Tibial nerve (tissue), 4 donors: ENCODE data around the gene EVPL. TPM values are rescaled to one million over a fixed set of nuclear protein-coding genes. Genes with fewer than 3 reads are reported as not detected.

ENCODE experiments used
- DNase-seq, 2 donors: peaks; one replicate each; pipeline ENCODE4 v3.0.0-alpha.2; 2019; ENCODE audit warnings: low spot score in 2 of 2
- H3K27ac ChIP-seq, 4 donors: fragments of 200-600 bp; sonication (generic) in 3 of 4; one replicate each; pipeline ENCODE4 v1.5.1; 2017 to 2019; ENCODE audit warnings: mild to moderate bottlenecking in 1 of 4
- H3K27me3 ChIP-seq, 2 donors: fragments of 200-600 bp; sonication (generic) in 1 of 2; one replicate each; pipeline versions ENCODE4 v1.5.1 to v1.6.0; 2017 to 2019
- H3K36me3 ChIP-seq, 3 donors: fragments of 200-600 bp; sonication (generic); one replicate each; pipeline ENCODE4 v1.5.1; 2018 to 2019
- H3K4me1 ChIP-seq, 4 donors: fragments of 200-600 bp; sonication (generic) in 3 of 4; one replicate each; pipeline ENCODE4 v1.5.1; 2017 to 2019
- H3K4me3 ChIP-seq, 4 donors: fragments of 200-600 bp; sonication (generic) in 3 of 4; one replicate each; pipeline ENCODE4 v1.5.1; 2017 to 2019; ENCODE audit warnings: mild to moderate bottlenecking in 1 of 4, moderate library complexity in 1 of 4
- H3K9me3 ChIP-seq, 4 donors: fragments of 200-600 bp; sonication (generic) in 3 of 4; one replicate each; pipeline ENCODE4 v1.5.1; 2017 to 2019
- EP300 ChIP-seq, 2 donors: sonication (generic); formaldehyde crosslinking; IDR thresholded peaks; one replicate each; pipeline ENCODE4 v1.6.1; 2017; ENCODE audit warnings: antibody characterized with exemption in 2 of 2, mild to moderate bottlenecking in 1 of 2
- POLR2A ChIP-seq, 2 donors: fragments of 450-650 bp; IDR thresholded peaks; one replicate each; pipeline ENCODE4 v1.6.1; 2017; ENCODE audit warnings: antibody characterized with exemption in 2 of 2, mild to moderate bottlenecking in 2 of 2, moderate library complexity in 2 of 2
- WGBS, 2 donors: methylation state at CpG; one replicate each; pipeline ENCODE4 v1.1.5; 2018; 5-methylcytosine and 5-hydroxymethylcytosine counted together
- total RNA-seq, 4 donors: library from RNA; depleted of rRNA; stranded (reverse); fragments of >200 nt; gene quantifications; one replicate each; pipeline ENCODE4 v1.1.0, GENCODE V29; 2016
- TF ChIP-seq, protein P1 (sequence below), 5 experiments: fragments of 200-600 bp in 3 of 5; fragments of 450-650 bp in 2 of 5; sonication (generic) in 3 of 5; IDR thresholded peaks; one replicate each; pipeline ENCODE4 v1.5.1; 2016 to 2019; ENCODE audit warnings: antibody characterized with exemption in 5 of 5, mild to moderate bottlenecking in 3 of 5, moderate library complexity in 2 of 5

The EVPL gene
- total RNA-seq, 4 donors from 2014 or later, result 0.98 to 3.0 (median 2.1) TPM; not detected in 1

DNA sequence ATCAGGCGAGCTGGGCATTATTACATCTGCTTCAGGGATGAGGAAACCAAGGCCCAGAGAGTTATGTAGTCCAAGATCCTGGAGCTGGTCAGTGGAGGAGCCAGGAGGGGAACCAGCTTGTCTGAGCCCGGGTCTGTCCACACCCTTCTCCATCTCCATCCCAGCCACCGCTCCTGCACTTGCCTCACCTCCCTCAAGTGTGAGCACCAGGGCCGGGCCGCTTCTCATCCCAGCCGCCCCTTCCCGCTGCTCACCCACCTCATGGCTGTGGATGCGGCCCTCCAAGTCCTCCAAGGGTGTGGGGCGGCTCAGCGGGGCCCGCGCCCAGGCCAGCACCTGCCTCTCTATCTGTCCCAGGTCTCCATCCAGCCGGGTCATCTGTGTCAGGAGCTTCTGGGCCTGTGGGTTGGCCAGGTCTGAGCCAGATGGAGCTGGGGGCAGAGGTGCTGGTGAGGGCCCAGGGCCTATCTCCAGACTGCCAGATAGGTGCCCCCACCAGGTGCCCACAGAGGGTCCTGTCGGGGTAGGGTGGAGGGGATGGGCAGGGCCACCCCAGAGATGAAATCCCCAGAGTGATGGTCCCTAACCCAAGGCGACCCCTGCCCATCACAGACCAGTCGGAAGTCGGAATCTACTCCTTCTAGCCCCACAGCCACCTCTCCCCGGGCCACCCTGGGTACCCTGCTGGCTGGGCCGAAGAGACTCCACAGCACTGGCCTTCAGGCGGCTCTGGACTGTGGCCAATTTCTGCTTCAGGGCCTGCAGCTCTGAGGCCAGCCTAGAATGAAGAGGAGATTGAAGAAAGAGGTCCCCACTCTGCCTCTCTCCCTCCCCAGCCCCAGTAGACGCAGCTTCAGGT lies 9.4 kb downstream of the EVPL start:
- H3K4me3 ChIP-seq, result no peak overlapping the region
- DNase-seq, result no peak
- H3K36me3 ChIP-seq, result no peaks in the 10 kb centered on the region
- H3K27ac ChIP-seq, result no peak overlapping the region
- 87% methylated on average over 19 to 21 of the region's 21 CpGs for WGBS, 2 donors
- TF ChIP-seq, protein P1, sequence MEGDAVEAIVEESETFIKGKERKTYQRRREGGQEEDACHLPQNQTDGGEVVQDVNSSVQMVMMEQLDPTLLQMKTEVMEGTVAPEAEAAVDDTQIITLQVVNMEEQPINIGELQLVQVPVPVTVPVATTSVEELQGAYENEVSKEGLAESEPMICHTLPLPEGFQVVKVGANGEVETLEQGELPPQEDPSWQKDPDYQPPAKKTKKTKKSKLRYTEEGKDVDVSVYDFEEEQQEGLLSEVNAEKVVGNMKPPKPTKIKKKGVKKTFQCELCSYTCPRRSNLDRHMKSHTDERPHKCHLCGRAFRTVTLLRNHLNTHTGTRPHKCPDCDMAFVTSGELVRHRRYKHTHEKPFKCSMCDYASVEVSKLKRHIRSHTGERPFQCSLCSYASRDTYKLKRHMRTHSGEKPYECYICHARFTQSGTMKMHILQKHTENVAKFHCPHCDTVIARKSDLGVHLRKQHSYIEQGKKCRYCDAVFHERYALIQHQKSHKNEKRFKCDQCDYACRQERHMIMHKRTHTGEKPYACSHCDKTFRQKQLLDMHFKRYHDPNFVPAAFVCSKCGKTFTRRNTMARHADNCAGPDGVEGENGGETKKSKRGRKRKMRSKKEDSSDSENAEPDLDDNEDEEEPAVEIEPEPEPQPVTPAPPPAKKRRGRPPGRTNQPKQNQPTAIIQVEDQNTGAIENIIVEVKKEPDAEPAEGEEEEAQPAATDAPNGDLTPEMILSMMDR (IDR thresholded peaks at IDR 0.05), result no peak
- TF ChIP-seq EP300 (IDR thresholded peaks at IDR 0.05), result no peak
- TF ChIP-seq POLR2A (IDR thresholded peaks at IDR 0.05), result no peak
- peaks cover 0 to 9% (median 0%) of the 10 kb centered on the region in 4 donors for H3K4me1 ChIP-seq
- peaks cover 0 to 23% of the 10 kb centered on the region in 2 donors for H3K27me3 ChIP-seq
- no peaks in the 10 kb centered on the region for H3K9me3 ChIP-seq

DNA sequence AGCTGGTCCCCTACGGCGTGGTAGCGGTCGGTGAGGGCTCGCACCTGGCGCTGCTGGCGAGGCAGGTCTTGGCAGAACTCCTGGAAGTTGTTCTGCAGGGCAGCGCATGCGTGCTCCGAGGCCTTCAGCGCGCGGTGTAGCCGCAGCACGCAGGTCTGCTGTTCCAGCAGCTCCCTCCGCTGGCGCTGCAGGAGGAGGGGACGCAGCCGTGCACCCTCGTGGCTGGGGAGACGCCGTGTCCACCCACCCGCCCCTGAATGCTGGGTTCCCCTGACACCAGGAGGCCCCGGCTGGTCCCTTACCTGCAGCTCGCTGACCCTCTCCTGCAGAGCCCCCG lies 12.2 kb downstream of the EVPL start:
- 71 to 84% methylated on average over 6 to 21 of the region's 26 CpGs for WGBS, 2 donors
- H3K4me1 ChIP-seq, result peaks cover 0 to 9% (median 0%) of the 10 kb centered on the region in 4 donors

DNA sequence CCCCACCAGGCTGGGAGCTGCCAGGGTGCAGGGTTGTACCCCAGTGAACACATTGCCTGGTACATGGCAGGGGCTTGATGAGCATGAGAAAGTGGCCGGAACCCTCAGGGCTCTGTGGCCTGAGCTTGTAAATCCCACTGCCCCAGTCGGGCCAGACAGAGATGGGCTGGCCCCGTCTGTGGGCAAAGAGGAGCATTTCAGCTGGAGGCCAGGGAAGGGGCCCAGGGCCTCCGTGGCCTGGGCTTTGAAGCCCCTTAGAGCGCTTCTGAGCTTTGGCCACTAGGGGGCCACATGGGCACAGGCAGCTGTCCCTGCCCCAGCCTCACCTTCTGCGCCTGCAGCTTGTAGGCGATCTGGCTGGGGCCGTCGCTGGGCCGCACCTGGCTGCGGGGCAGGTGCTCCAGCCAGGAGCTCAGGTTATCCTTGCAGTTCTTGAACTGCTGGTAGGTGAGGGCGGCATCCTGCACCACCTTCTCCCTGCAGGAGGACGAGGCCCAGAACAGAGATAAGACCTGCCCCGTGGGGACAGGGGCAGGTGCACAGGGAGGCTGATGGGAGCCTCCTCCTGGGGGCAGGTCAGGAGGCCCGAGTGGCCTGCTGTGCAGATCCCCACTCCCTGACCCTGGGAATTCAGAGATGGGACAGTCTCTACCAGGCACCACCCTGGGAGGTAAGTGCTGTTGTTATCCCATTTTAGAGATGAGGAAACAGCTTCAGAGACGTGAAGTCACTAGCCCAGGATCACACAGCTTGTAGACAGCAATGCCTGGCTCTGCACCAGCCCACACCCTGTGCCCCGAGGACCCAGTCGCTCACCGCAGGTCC lies 12.8 kb downstream of the EVPL start:
- Histone ChIP-seq H3K27me3 (peaks cover 0 to 5% of the 10 kb centered on the region in 2 donors), H3K27ac (no peak overlapping the region), H3K9me3 (no peaks in the 10 kb centered on the region), H3K4me3 (no peak overlapping the region), H3K4me1 (peaks cover 0 to 9% (median 0%) of the 10 kb centered on the region in 4 donors), H3K36me3 (no peaks in the 10 kb centered on the region)
- 31 to 44% methylated on average over 12 to 17 of the region's 19 CpGs for WGBS, 2 donors
- DNase-seq, result peak; percentile 48 to 60
- no peak for TF ChIP-seq EP300 (IDR thresholded peaks at IDR 0.05)
- no peak for TF ChIP-seq POLR2A (IDR thresholded peaks at IDR 0.05)
- TF ChIP-seq, protein P1 (IDR thresholded peaks at IDR 0.05), result peak; percentile 92 to 95 (median 93)

More for the DNA sequence above, 12.2 kb downstream of the EVPL start:
- DNase-seq, result no peak
- no peaks in the 10 kb centered on the region for H3K36me3 ChIP-seq
- no peak overlapping the region for H3K27ac ChIP-seq
- TF ChIP-seq POLR2A (IDR thresholded peaks at IDR 0.05) (no peak), EP300 (IDR thresholded peaks at IDR 0.05) (no peak)
- TF ChIP-seq, protein P1 (IDR thresholded peaks at IDR 0.05), result no peak
- no peak overlapping the region for H3K4me3 ChIP-seq
- H3K9me3 ChIP-seq, result no peaks in the 10 kb centered on the region
- peaks cover 0 to 5% of the 10 kb centered on the region in 2 donors for H3K27me3 ChIP-seq

GRCh38 chr17:76013377-76013932 lies 13.7 kb downstream of the EVPL start:
- no peak overlapping the region for H3K27ac ChIP-seq
- peaks cover 0 to 5% of the 10 kb centered on the region in 2 donors for H3K27me3 ChIP-seq
- no peak for DNase-seq
- no peaks in the 10 kb centered on the region for H3K36me3 ChIP-seq
- no peak overlapping the region for H3K4me3 ChIP-seq
- H3K4me1 ChIP-seq, result peaks cover 0 to 9% (median 0%) of the 10 kb centered on the region in 4 donors
- H3K9me3 ChIP-seq, result no peaks in the 10 kb centered on the region
- TF ChIP-seq, protein P1 (IDR thresholded peaks at IDR 0.05), result no peak
- no peak for TF ChIP-seq POLR2A (IDR thresholded peaks at IDR 0.05)
- no peak for TF ChIP-seq EP300 (IDR thresholded peaks at IDR 0.05)
- 70% methylated on average over 15 of the region's 15 CpGs for WGBS, 2 donors
